Spleen (tissue), 11 donors: ENCODE data around the gene DHX34. TPM values are rescaled to one million over a fixed set of nuclear protein-coding genes. Genes with fewer than 3 reads are reported as not detected.

Source experiments
- DNase-seq: peaks from one replicate; pipeline ENCODE4 v3.0.0-alpha.2; 2020
- H3K27ac ChIP-seq, 8 donors: fragments of 200-600 bp; sonication (generic) in 7 of 8; 1 replicate in 4 of 8; 2 replicates in 4 of 8; pipeline versions ENCODE4 v1.5.0 to v1.8.0; 2016 to 2021; ENCODE audit warnings: inconsistent platforms in 4 of 8, mild to moderate bottlenecking in 4 of 8, moderate library complexity in 1 of 8
- H3K27me3 ChIP-seq, 7 donors: fragments of 200-600 bp; sonication (generic) in 6 of 7; replicated peaks in 1 of 7; 1 replicate in 4 of 7; 2 replicates in 3 of 7; pipeline versions ENCODE4 v1.5.0 to v1.8.0; 2016 to 2021; ENCODE audit warnings: inconsistent platforms in 3 of 7, mild to moderate bottlenecking in 1 of 7
- H3K36me3 ChIP-seq, 6 donors: fragments of 200-600 bp; sonication (generic) in 5 of 6; 1 replicate in 4 of 6; 2 replicates in 2 of 6; pipeline versions ENCODE4 v1.5.0 to v1.8.0; 2016 to 2021; ENCODE audit warnings: inconsistent platforms in 2 of 6
- H3K4me1 ChIP-seq, 6 donors: fragments of 200-600 bp; sonication (generic) in 5 of 6; 1 replicate in 3 of 6; 2 replicates in 3 of 6; pipeline versions ENCODE4 v1.5.0 to v1.8.0; 2016 to 2021; ENCODE audit warnings: inconsistent platforms in 3 of 6
- H3K4me3 ChIP-seq, 8 donors: fragments of 200-600 bp; sonication (generic) in 7 of 8; 1 replicate in 4 of 8; 2 replicates in 4 of 8; pipeline versions ENCODE4 v1.5.0 to v1.8.0; 2016 to 2021; ENCODE audit warnings: inconsistent platforms in 4 of 8, mild to moderate bottlenecking in 4 of 8, moderate library complexity in 2 of 8
- H3K9me3 ChIP-seq, 8 donors: fragments of 200-600 bp; sonication (generic) in 7 of 8; 1 replicate in 4 of 8; 2 replicates in 4 of 8; pipeline versions ENCODE4 v1.5.0 to v1.8.0; 2016 to 2021; ENCODE audit warnings: inconsistent platforms in 4 of 8
- POLR2A ChIP-seq, 3 donors: fragments of 450-650 bp; IDR thresholded peaks; one replicate each; pipeline ENCODE4 v1.5.1; 2017; ENCODE audit warnings: antibody characterized with exemption in 3 of 3, mild to moderate bottlenecking in 1 of 3
- POLR2AphosphoS5 ChIP-seq, 3 donors: sonication (generic); formaldehyde crosslinking; IDR thresholded peaks; one replicate each; pipeline ENCODE4 v1.5.1; 2017; ENCODE audit warnings: antibody characterized with exemption in 3 of 3
- WGBS, 5 donors: extraction: QIAGEN DNeasy Blood & Tissue Kit in 3 of 5; methylation state at CpG; one replicate each; pipeline versions ENCODE4 v1.1.5 to v1.1.7; 2013 to 2018; 5-methylcytosine and 5-hydroxymethylcytosine counted together
- intact Hi-C: fragments of 100-400 bp; cut with DNase I; formaldehyde crosslinking; loops from one replicate; pipeline ENCODE4 v1.15.0; 2023; ENCODE audit warnings: low total_unique reads
- polyA plus RNA-seq, 3 donors: library from polyadenylated mRNA; stranded (reverse); fragments of 200-250 nt; gene quantifications; one replicate each; pipeline ENCODE4 v1.2.1, GENCODE V29; 2013
- total RNA-seq, 7 donors: library from RNA; depleted of rRNA in 3 of 7; stranded (reverse); fragments of >200 nt in 3 of 7; fragmentation: NEBNext Ultra II Directional in 4 of 7; extraction: Animal tissue kit (Norgen Biotek cat#: 25700) in 4 of 7; gene quantifications; one replicate each; pipeline versions ENCODE4 v1.1.0 to v1.2.1, GENCODE V29; 2016 to 2021
- TF ChIP-seq, protein P1 (sequence below), 11 experiments: fragments of 200-600 bp in 7 of 11; fragments of 450-650 bp in 4 of 11; sonication (generic) in 4 of 11; IDR thresholded peaks in 8 of 11; conservative IDR thresholded peaks in 3 of 11; 1 replicate in 7 of 11; 2 replicates in 4 of 11; pipeline versions ENCODE4 v1.4.0 to v1.8.0; 2016 to 2021; ENCODE audit warnings: antibody characterized with exemption in 11 of 11, inconsistent platforms in 4 of 11, mild to moderate bottlenecking in 1 of 11
- donor health status: healthy with polysubstance abuse.
- donor health status: DM: no; HTN: no; CAD: no; lungs with moderate emphysema.
- donor health status: DM: no; HTN: no; CAD: no.
- donor health status: Bipolar disorder and iron deficiency.
- donor health status: healthy.
- donor health status: DM: no; HTN: no; CAD: no.
- donor health status: DM: yes; HTN: yes; CAD: no.

DHX34 gene
- total and polyA plus RNA-seq, 10 donors: 8.4 to 34.8 (median 22.5) TPM

DNA sequence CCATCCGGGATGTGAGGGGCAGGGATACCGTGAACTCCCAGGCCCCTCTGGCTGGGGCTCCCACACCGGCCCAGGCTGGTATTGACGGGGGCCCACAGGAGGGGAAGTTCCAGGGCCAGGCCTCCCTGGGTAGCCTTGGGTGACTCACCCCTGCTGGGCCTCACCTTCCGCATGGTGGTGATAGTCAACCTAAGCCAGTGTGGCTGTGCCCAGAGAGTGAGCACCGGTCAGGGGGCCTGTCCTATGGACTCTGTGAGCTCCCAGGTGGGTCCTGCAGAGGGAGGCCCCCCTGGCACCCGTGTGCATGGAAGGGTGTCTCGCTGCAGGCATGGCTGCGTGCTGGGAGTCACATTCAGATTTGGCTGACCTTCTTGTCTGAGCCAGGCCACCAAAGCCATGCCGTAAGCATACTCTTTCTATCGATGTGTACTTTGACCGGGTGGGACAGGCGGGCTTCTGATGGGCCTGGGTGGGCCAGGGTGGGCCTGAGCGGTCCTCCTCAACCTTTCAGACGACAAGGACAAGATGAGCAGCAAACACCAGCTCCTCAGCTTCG, 27.6 kb downstream of the DHX34 start:
- H3K9me3 ChIP-seq: no peaks in the 10 kb centered on the region
- H3K27me3 ChIP-seq: no peaks in the 10 kb centered on the region
- peak overlapping the region in 2 of 8 donors; percentile 10 to 58 for H3K27ac ChIP-seq
- H3K36me3 ChIP-seq: peaks cover 0 to 100% (median 97%) of the 10 kb centered on the region in 6 donors
- 81 to 98% (median 91%) methylated on average over 13 to 16 of the region's 16 CpGs for WGBS, 5 donors
- TF ChIP-seq, protein P1, sequence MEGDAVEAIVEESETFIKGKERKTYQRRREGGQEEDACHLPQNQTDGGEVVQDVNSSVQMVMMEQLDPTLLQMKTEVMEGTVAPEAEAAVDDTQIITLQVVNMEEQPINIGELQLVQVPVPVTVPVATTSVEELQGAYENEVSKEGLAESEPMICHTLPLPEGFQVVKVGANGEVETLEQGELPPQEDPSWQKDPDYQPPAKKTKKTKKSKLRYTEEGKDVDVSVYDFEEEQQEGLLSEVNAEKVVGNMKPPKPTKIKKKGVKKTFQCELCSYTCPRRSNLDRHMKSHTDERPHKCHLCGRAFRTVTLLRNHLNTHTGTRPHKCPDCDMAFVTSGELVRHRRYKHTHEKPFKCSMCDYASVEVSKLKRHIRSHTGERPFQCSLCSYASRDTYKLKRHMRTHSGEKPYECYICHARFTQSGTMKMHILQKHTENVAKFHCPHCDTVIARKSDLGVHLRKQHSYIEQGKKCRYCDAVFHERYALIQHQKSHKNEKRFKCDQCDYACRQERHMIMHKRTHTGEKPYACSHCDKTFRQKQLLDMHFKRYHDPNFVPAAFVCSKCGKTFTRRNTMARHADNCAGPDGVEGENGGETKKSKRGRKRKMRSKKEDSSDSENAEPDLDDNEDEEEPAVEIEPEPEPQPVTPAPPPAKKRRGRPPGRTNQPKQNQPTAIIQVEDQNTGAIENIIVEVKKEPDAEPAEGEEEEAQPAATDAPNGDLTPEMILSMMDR (IDR thresholded peaks at IDR 0.05 in 8 of 11, conservative IDR thresholded peaks at IDR 0.05 in 3 of 11): no peak
- peak in 1 of 3 donors; percentile 10 for TF ChIP-seq POLR2AphosphoS5 (IDR thresholded peaks at IDR 0.05)
- DNase-seq: peak; percentile 79
- intact Hi-C loops: no loop called here
- peaks cover 0 to 23% (median 10%) of the 10 kb centered on the region in 6 donors for H3K4me1 ChIP-seq
- H3K4me3 ChIP-seq: no peak overlapping the region

DNA sequence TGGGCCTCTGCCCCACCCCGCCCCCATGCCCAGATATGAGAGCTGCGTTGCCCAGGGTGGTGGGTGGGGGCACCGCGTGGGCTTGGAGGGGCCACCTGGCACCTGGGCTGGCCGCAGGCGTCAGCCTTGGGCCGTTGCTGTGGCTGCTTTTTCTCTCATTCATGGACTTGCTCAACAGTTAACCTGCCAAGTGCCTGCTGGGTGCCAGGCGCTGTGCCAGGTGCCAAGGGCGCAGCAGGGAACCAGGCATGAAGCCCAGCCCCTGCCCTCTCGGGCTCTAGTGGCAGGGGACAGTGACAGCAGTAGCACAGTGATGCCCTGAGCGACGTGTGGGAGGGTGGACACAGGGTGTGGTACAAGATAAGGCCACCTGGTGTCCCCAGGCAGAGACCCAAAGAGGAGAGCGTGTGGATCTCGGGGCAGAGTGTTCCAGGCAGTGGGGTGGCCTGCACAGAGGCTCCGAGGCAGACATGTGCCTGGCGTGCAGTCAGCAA, 28.1 kb downstream of the DHX34 start:
- no peaks in the 10 kb centered on the region for H3K9me3 ChIP-seq
- no peak overlapping the region for H3K4me3 ChIP-seq
- intact Hi-C loops: no loop called here
- peaks cover 0 to 26% (median 15%) of the 10 kb centered on the region in 6 donors for H3K4me1 ChIP-seq
- DNase-seq: no peak
- WGBS, 5 donors: 86 to 96% (median 92%) methylated on average over 11 to 16 of the region's 16 CpGs
- TF ChIP-seq, protein P1 (IDR thresholded peaks at IDR 0.05 in 8 of 11, conservative IDR thresholded peaks at IDR 0.05 in 3 of 11): no peak
- TF ChIP-seq POLR2A (IDR thresholded peaks at IDR 0.05) (no peak), POLR2AphosphoS5 (IDR thresholded peaks at IDR 0.05) (no peak)
- H3K27me3 ChIP-seq: no peaks in the 10 kb centered on the region
- peak overlapping the region in 2 of 8 donors; percentile 10 to 58 for H3K27ac ChIP-seq
- H3K36me3 ChIP-seq: peaks cover 0 to 100% (median 97%) of the 10 kb centered on the region in 6 donors

DNA sequence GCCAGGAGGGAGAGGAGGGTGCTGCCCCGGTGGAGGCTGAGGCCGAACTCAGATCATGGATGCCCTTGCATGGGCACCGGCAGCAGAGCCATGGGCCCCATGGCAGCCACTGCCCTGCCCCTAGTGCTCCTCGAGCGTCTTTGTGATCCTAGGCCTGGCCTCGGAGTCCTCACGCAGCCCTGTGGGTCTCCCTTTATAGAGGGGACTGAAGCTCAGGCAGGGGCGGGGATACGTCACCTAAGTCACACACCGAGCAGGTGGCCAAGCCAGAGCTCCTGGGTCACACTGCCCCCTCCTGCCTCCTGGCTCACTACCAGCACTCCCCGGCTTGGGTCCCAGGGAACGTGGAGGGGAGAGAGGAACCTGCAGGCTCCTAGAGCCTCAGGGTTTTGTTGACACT, 28.7 kb downstream of the DHX34 start:
- H3K4me1 ChIP-seq: peaks cover 0 to 31% (median 17%) of the 10 kb centered on the region in 6 donors
- H3K4me3 ChIP-seq: no peak overlapping the region
- no peak for TF ChIP-seq POLR2AphosphoS5 (IDR thresholded peaks at IDR 0.05)
- TF ChIP-seq, protein P1 (IDR thresholded peaks at IDR 0.05 in 8 of 11, conservative IDR thresholded peaks at IDR 0.05 in 3 of 11): no peak
- intact Hi-C loops: no loop called here
- DNase-seq: no peak
- peaks cover 0 to 100% (median 94%) of the 10 kb centered on the region in 6 donors for H3K36me3 ChIP-seq
- no peaks in the 10 kb centered on the region for H3K27me3 ChIP-seq
- no peaks in the 10 kb centered on the region for H3K9me3 ChIP-seq
- no peak overlapping the region for H3K27ac ChIP-seq
- 82 to 95% (median 88%) methylated on average over 9 to 12 of the region's 12 CpGs for WGBS, 5 donors

DNA sequence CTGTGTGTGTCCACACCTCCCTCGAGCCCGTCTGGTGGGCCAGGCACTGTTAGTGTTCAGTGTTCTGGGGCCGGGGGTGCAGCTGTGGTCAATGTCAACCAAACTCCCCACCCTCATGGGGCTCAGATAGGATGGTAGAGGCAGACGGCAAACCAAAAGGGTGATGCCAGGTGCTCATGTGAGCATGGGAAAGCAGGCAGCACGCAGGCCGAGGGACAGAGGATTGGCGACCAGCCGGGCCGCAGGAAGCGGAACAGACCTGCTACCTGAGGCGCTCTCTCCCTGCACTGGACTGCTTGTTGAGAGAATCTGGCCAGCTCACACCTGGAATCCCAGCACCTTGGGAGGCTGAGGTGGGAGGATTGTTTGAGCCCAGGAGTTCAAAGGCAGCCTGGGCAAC, 29.1 kb downstream of the DHX34 start:
- Histone ChIP-seq H3K4me3 (no peak overlapping the region), H3K9me3 (no peaks in the 10 kb centered on the region), H3K36me3 (peaks cover 0 to 97% (median 90%) of the 10 kb centered on the region in 6 donors), H3K27ac (no peak overlapping the region), H3K4me1 (peaks cover 0 to 36% (median 20%) of the 10 kb centered on the region in 6 donors), H3K27me3 (no peaks in the 10 kb centered on the region)
- no peak for DNase-seq
- WGBS, 5 donors: 88 to 95% (median 93%) methylated on average over 9 to 11 of the region's 11 CpGs
- no peak for TF ChIP-seq POLR2A (IDR thresholded peaks at IDR 0.05)
- TF ChIP-seq POLR2AphosphoS5 (IDR thresholded peaks at IDR 0.05): no peak
- TF ChIP-seq, protein P1 (IDR thresholded peaks at IDR 0.05 in 8 of 11, conservative IDR thresholded peaks at IDR 0.05 in 3 of 11): no peak
- intact Hi-C loops: no loop called here
